ENCODE measurements around the gene NUMA1.
A peak's percentile ranks its signal among the peaks of the same experiment; 100 is the strongest.

The NUMA1 gene

GRCh38 chr11:72061739-72062396, 18.5 kb downstream of the NUMA1 start:
- no peak for ATAC-seq

GRCh38 chr11:72058416-72059034, 21.8 kb downstream of the NUMA1 start:
- ATAC-seq, result no peak

- ATAC-seq, result no peak
Observed at GRCh38 chr11:72048766-72049460, 31.4 kb downstream of the NUMA1 start.

- ATAC-seq, result no peak
Observed at GRCh38 chr11:72045849-72046248, 34.5 kb downstream of the NUMA1 start.

DNA sequence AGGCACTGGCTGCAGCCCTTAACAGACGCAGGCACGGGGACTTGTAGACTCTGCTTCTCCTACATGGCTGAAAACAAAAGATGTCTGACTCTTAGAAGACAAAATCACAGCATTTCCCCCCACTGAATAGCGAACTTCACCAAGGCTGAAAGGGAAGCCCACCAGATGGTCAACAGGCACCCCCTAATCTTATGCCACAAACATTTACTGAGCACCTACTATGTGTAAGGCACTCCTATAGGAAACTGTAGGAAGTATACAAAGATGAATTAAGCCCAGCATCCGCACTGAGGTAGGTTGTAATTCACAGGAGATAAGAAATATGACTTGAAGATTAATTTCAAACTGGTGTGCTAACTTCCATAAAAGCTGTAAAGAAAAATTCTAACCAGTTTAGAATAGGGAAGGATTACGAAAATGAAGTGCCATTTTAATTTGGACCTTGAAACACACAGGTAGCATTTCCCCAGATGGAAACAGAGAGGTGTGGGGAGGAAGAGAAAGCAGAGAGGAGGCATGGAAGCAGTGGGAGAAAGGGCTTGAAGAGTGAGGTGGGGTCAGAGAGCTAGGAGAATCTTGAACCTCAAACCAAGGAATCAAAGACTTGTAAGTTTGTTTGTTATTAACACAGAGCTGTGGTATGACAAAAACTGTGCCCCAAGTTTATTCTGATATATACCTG, 38.1 kb downstream of the NUMA1 start:
- peak; percentile 1 to 2 for ATAC-seq

- peak; percentile 41 to 42 for ATAC-seq
Observed at GRCh38 chr11:72041364-72042063, 38.8 kb downstream of the NUMA1 start.

GRCh38 chr11:72040491-72041363, 39.6 kb downstream of the NUMA1 start:
- ATAC-seq, result peak; percentile 62 to 72

- ATAC-seq, result no peak
Observed at GRCh38 chr11:72039856-72040401, 40.4 kb downstream of the NUMA1 start.

DNA sequence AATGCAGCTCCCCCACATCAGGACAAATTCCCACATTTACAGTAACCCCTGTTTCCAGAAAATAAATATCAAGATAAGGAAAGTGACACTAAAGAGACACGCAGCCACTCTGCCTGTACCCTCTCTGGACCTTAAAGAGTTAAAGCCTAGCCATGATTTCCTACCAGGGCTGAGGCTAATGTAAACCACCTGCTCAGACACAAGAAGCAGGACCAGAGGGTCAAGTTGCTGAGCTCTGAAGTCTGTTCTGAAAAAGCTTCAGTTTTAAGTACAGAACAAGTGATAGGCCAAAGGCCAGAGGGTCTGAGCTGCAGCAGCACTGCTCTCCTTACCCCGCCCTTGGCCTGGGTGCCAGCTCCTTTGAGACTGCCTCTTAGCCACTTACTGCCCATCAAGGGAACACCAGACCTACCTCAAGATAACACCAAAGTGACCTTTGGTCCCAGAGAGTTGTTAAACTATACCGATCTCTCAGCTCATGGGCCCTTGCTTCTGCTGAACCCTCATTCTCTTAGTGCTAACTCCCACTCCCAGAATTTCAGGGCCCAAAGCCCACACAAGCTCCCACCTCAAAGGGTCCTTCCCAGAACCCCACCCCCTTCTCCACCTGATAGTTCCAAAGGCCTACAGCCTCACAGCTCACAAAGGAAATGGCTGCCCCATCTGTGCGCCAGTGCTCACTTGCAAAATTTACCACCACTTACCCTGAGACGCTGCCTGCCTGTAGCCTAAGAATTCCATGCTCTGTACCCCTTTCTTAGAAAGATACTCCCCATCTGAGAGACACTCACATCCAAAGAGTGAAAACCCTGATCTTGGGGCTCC, 41.1 kb downstream of the NUMA1 start:
- ATAC-seq, result no peak

- ATAC-seq, result no peak
Observed at GRCh38 chr11:72038491-72038890, 41.9 kb downstream of the NUMA1 start.

DNA sequence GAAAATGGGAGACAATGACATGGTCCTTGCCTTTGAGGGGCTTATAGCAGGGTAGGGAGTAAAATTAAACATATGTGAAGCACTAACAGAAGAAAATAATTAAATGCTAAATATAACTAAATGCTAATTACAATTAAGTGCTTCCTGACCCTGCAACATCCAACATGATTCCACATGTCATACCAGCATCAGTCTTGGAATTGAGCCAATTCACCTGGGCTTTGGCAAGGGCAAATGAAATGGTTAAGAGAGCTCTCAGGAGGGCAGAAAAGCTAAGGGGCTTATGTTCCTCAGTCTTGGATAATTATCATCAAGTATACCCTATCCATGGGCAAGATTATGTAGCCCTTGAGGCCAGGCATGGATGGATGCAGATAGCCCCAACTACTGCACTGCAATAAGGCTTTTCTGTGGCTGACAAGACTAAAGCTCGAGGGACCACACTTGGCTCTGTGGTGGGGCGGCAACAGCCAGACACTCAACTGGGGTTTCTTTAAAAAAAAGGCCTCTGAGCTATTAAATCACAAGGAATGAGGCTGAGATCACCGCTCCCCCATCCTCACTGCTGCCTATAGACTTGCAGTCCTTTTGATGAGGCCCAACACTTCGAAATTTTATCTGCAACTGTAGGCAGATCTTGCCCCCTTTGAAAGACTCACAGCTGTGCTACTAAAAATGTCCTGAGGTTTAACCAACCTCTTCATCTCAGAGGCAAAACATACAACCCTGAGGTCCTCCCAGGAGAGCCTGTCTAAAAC, 42.6 kb downstream of the NUMA1 start:
- ATAC-seq, result no peak

GRCh38 chr11:72036687-72037086, 43.7 kb downstream of the NUMA1 start:
- no peak for ATAC-seq

DNA sequence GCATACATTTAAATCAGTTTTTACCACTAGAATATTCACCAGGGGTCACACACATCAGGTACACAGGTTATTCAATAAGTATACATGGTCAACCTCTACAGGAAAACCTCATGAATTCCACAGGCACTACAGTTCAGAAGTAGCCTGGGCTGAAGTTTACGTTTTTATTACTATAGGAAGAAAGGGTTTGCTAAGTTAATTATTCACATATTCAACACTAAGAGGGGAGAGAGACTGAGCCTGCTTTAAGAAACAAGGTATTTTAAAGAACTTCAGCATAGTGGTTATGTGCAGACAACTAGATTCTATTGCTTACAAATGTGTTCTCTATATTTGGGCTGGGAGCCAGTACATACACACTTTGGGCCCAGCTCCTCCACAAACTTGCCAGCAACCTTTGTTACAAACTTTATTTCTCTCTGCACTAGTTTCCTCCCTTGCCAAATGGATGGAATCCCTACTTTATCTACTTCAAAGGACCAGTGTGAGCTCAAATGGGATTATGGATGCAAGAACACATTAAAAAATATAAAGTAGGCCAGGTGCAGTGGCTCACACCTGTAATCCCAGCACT, 49.8 kb downstream of the NUMA1 start:
- ATAC-seq, result no peak

GRCh38 chr11:72026090-72026489, 54.3 kb downstream of the NUMA1 start:
- ATAC-seq, result no peak

DNA sequence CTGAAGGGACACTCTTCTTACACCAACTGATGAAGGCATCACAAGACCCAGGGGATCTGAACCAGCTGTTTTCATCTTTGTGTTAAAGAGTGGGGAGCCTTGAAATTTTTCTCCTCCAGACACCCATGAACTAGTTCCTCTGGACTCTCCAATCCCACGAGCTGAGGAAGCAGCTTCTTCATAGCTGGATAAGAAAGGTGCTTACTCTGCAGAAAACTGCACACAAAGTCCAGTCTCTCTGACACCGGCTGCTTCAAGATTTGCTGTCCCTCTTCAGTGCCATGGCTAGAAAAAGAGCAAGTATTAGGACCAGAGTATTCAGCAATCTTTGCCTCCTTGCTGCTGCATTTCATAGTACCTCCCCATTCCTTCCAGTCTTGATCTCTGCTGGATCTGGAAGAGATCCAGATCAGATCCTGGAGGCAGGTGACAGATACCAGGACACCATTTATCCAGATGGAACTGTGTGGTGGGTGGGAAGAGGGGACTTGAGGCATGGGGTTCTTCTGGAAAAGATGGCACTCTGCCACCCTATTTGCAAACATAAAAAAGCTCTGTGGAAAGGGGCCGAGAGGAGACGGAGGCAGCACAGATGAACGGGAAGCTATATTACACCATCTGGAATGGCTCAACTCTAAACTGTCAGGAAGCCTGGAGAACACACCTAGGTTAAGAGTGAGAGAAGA, 56.1 kb downstream of the NUMA1 start:
- no peak for ATAC-seq

DNA sequence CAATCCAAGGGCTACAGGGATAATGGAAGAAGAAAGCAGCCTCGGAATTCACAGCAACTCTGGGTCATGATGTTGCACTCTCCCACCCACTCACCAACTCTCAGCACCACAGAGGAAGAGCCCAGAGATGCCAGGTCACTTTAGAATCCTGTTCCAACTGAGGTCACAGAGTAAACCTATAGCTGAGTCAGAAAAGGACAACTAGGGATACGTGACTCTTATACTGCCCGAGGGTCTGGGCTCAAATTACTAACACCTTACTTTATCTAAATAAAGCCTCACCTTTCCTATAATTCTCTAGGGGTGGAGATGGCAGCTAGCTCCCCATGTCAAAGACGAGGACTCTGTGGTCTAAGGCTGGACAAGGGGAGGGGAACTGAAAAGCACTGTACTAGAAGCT, 57.0 kb downstream of the NUMA1 start:
- ATAC-seq, result no peak

DNA sequence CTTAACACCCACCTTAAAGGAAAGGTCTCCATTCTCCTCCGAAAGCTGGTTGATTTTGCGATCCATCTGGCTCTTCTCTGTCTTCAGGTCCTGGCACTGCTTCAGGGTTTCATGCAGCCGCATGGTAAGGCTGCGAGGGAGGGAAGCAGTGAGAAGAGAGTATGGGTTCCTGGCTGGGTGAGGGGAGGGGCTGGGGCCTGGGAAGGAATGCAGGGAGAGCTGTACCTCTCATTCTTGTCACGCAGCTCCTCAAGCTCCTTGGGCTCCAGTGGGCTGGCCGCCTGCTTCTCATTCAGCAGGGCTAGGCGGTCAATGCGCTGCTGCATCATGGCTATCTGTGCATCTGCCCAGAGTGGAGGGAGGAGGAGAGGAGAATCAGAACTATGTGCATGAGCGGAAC, 62.2 kb downstream of the NUMA1 start:
- ATAC-seq, result no peak

- no peak for ATAC-seq
Observed at GRCh38 chr11:72015511-72016061, 64.8 kb downstream of the NUMA1 start.
